ENCODE measurements around the gene THUMPD2.

DNA sequence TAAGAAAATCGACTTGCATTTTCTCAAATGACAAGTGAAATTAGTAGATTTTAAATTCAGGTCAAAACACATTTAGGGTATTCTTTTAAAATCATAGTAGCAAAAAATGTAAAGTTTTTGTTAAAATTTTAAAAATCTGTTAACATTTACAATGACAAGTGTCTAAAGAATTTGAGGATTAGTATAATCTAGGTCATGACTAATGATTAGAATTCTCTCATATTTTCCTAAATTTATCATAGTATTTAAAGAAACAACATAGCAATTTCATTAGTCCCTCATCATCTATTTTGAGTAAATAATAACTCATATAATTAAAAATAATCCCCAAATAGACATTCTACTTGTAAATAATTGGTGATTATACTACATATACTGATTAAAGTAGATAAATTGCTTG is 23.6 kb downstream of the THUMPD2 start:
- TF ChIP-seq, protein P1, sequence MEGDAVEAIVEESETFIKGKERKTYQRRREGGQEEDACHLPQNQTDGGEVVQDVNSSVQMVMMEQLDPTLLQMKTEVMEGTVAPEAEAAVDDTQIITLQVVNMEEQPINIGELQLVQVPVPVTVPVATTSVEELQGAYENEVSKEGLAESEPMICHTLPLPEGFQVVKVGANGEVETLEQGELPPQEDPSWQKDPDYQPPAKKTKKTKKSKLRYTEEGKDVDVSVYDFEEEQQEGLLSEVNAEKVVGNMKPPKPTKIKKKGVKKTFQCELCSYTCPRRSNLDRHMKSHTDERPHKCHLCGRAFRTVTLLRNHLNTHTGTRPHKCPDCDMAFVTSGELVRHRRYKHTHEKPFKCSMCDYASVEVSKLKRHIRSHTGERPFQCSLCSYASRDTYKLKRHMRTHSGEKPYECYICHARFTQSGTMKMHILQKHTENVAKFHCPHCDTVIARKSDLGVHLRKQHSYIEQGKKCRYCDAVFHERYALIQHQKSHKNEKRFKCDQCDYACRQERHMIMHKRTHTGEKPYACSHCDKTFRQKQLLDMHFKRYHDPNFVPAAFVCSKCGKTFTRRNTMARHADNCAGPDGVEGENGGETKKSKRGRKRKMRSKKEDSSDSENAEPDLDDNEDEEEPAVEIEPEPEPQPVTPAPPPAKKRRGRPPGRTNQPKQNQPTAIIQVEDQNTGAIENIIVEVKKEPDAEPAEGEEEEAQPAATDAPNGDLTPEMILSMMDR (IDR thresholded peaks at IDR 0.05): no peak
- TF ChIP-seq, protein P2, sequence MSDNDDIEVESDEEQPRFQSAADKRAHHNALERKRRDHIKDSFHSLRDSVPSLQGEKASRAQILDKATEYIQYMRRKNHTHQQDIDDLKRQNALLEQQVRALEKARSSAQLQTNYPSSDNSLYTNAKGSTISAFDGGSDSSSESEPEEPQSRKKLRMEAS (CRISPR knock-in tag; IDR thresholded peaks at IDR 0.05): no peak
- TF ChIP-seq NFE2L1 (CRISPR knock-in tag; IDR thresholded peaks at IDR 0.05): no peak
- no peak for TF ChIP-seq ATF1 (CRISPR knock-in tag; IDR thresholded peaks at IDR 0.05)
- no peak for TF ChIP-seq JUN (CRISPR knock-in tag; IDR thresholded peaks at IDR 0.05)
